HG02870 (cell line): ENCODE measurements around the gene NUDT16.

Experiments
- ATAC-seq: cut with Tn5 transposase; IDR thresholded peaks from one replicate; pipeline ENCODE4 v1.9.1; 2021; ENCODE audit warnings: mild to moderate bottlenecking, moderate library complexity; ENCODE audit not compliant: unreplicated experiment

The NUDT16 gene

GRCh38 chr3:131435000-131435399, 53.4 kb downstream of the NUDT16 start:
- ATAC-seq, result no peak
